Ishikawa (cell line): ENCODE measurements around the gene PBX3.

Source experiments
- CEBPB ChIP-seq: IDR thresholded peaks from 2 replicates; pipeline ENCODE4 v1.6.1; 2012
- CREB1 ChIP-seq: IDR thresholded peaks from 2 replicates; pipeline ENCODE4 v1.6.1; 2012; ENCODE audit warnings: low read depth
- EP300 ChIP-seq: IDR thresholded peaks from 2 replicates; pipeline ENCODE4 v1.6.1; 2012; ENCODE audit warnings: borderline replicate concordance
- FOXM1 ChIP-seq: IDR thresholded peaks from 2 replicates; pipeline ENCODE4 v1.6.1; 2012; ENCODE audit warnings: low read depth, borderline replicate concordance
- MAX ChIP-seq: IDR thresholded peaks from 2 replicates; pipeline ENCODE4 v1.6.1; 2012
- NFIC ChIP-seq: IDR thresholded peaks from 2 replicates; pipeline ENCODE4 v1.6.1; 2012
- RAD21 ChIP-seq: IDR thresholded peaks from 2 replicates; pipeline ENCODE4 v1.6.1; 2012; ENCODE audit warnings: low read depth
- REST ChIP-seq: IDR thresholded peaks from 2 replicates; pipeline ENCODE4 v1.6.1; 2012; ENCODE audit warnings: low read depth, mild to moderate bottlenecking
- TAF1 ChIP-seq: IDR thresholded peaks from 2 replicates; pipeline ENCODE4 v1.6.1; 2012; ENCODE audit warnings: low read depth, mild to moderate bottlenecking
- TCF12 ChIP-seq: IDR thresholded peaks from 2 replicates; pipeline ENCODE4 v1.6.1; 2012; ENCODE audit warnings: low read depth
- TEAD4 ChIP-seq: IDR thresholded peaks from 2 replicates; pipeline ENCODE4 v1.6.1; 2012
- USF1 ChIP-seq: IDR thresholded peaks from 2 replicates; pipeline ENCODE4 v1.6.1; 2012
- ZBTB7A ChIP-seq: IDR thresholded peaks from 2 replicates; pipeline ENCODE4 v1.6.1; 2012; ENCODE audit warnings: low read depth

GRCh38 chr9:125906144-125906543 is 159.0 kb downstream of the PBX3 start:
- TF ChIP-seq CEBPB (no peak), EP300 (no peak), USF1 (no peak), REST (no peak), FOXM1 (no peak), TCF12 (no peak), NFIC (no peak), MAX (no peak), TAF1 (no peak), TEAD4 (no peak), ZBTB7A (no peak), CREB1 (no peak), RAD21 (no peak)
